K562 (cell line): ENCODE results near the gene NQO2. TPM values are rescaled to one million over a fixed set of nuclear protein-coding genes. Genes with fewer than 3 reads are reported as not detected.

Experiments used
- ARID1B ChIP-seq: fragments of 450-650 bp; IDR thresholded peaks from 2 replicates; pipeline ENCODE4 v1.6.1; 2016; ENCODE audit warnings: antibody characterized with exemption, mild to moderate bottlenecking, inconsistent platforms
- BCLAF1 ChIP-seq, 2 experiments: fragments of 450-650 bp in 1 of 2; IDR thresholded peaks; 2 replicates each; pipeline ENCODE4 v1.6.1; 2011 to 2017; ENCODE audit warnings: low read depth in 2 of 2, antibody characterized with exemption in 1 of 2, borderline replicate concordance in 1 of 2, low read length in 1 of 2, mild to moderate bottlenecking in 1 of 2, mixed read lengths in 1 of 2; ENCODE audit not compliant: control insufficient read depth in 1 of 2
- MBD1 ChIP-seq: fragments of 250-450 bp; sonication (Bioruptor Pico); IDR thresholded peaks from 2 replicates; pipeline ENCODE4 v1.8.0; 2022; ENCODE audit warnings: inconsistent platforms
- RBFOX2 ChIP-seq: fragments of 200-400 bp; formaldehyde crosslinking; IDR thresholded peaks from 2 replicates; pipeline ENCODE4 v1.6.1; 2017; ENCODE audit warnings: low read depth, mild to moderate bottlenecking, low read length, moderate library complexity
- ZNF232 ChIP-seq: sonication (generic); formaldehyde crosslinking; IDR thresholded peaks from 2 replicates; pipeline ENCODE4 v1.8.0; 2022; ENCODE audit warnings: mild to moderate bottlenecking, missing genetic modification reagents
- polyA plus RNA-seq, 8 experiments: library from polyadenylated mRNA; depleted of rRNA in 4 of 8; stranded (reverse) in 5 of 8; unstranded in 3 of 8; fragments of >200 nt; fragmentation: Nextera tagmentation in 2 of 8; fragmentation: Illumina TruSeq in 1 of 8; extraction: Ambion mirVana in 2 of 8; extraction: Trizol in 1 of 8; gene quantifications; 2 replicates each; pipeline versions ENCODE4 v1.2.1 to v1.2.3, GENCODE V29; 2011 to 2014; ENCODE audit warnings: inconsistent platforms in 1 of 8, missing spikeins in 1 of 8
- total RNA-seq, 7 experiments: library from RNA; depleted of rRNA in 6 of 7; stranded (reverse); fragments of >200 nt in 6 of 7; fragmentation: Illumina TruSeq in 2 of 7; extraction: Trizol in 2 of 7; gene quantifications; 2 replicates each; pipeline versions ENCODE4 v1.2.1 to v1.2.3, GENCODE V29; 2011 to 2021; ENCODE audit warnings: low replicate concordance in 1 of 7

The NQO2 gene
- total and polyA plus RNA-seq, 9 of the 15 experiments (the other 6 are each of a cell fraction or from before 2014, with no cell fraction given) = 54.6 to 214 (median 116) TPM

GRCh38 chr6:2980465-2980855, 19.2 kb upstream of the NQO2 start (continued):
- TF ChIP-seq BCLAF1 (IDR thresholded peaks at IDR 0.05; ENCODE audit: borderline replicate concordance in 1 of 2, control insufficient read depth in 1 of 2, low read depth in 2 of 2, low read length in 1 of 2) (no peak), RBFOX2 (0 out of 2 replicates have a peak, but pooled peaks have one; percentile 4), ARID1B (no peak), MBD1 (CRISPR knock-in tag) (0 out of 2 replicates have a peak, but pooled peaks have one; percentile 29), ZNF232 (CRISPR knock-in tag) (no peak)
